GM19193 (cell line): Measurements from ENCODE around the gene ARHGEF4.

ENCODE experiments used
- POLR2A ChIP-seq: IDR thresholded peaks from 4 replicates; pipeline ENCODE4 v1.6.1; 2011; ENCODE audit not compliant: insufficient read depth, insufficient read length; ENCODE audit errors: extremely low read depth

The ARHGEF4 gene

DNA sequence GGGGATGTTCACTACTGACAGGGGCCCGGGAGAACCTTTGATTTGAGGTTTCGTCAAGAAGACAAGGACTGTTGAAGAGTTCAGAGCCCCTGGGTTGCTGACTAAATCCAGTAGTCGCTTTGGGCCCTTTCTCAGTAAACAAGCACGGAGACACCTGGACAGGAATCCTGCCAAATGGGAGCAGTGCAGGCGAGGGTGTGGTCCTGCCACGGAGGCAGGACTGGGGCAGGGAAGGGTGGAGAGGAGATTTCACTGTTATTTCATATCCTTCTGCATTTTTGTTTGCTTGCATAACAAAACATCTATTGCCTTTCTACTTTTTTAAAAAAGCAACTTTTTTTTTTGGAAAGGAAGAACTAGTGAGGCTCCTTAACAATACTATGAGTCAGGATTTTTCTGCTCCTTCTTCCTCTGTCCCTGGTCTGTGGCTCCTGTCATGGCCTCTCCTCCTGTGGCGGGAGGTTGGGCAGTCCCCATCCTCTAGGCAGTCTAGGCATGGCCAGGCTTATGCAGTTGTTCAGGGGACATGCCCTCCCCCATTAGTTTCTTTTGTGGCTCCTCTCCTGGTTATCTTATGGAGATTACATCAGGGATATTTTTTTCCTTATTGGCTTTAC is 57.7 kb downstream of the ARHGEF4 start:
- TF ChIP-seq POLR2A: no peak

DNA sequence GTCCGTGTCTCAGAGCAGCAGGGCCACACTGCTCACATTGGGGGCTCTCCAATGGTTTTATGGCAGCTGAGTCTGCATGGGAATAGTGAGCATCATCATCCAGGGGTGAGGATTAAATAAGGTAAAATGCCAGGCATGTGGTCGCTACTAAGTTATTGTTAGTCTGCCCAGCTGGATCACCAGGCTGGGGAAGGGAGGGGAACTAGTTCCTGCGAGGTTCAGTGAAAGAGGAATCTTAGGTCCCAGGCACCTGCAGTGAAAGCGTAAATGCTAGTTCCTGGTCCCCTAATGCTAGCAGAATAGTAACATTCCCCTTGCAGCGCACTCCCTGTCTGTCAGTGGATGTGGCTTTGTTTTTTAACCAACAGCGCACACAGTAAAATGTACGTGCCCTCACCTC is 60.1 kb downstream of the ARHGEF4 start:
- no peak for TF ChIP-seq POLR2A

DNA sequence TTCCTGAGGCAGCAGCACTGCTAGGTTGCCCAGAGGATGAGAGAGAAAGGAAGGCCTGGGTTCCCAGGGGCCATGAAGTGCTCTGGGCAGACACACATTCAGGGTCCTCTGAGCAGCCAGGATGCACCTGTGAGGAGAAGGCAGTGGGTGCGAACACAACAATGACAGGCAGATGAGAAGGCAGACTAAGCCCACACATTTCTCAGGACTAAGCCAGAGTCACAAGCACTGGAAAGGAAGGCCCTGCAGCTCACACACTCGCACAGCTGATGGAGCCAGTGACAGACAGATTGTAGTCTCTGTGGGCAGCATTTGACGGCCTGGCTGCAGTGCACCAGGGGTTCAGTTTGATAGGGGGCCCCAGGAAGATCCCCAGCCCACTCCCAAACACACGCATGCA is 61.8 kb downstream of the ARHGEF4 start:
- TF ChIP-seq POLR2A: no peak

DNA sequence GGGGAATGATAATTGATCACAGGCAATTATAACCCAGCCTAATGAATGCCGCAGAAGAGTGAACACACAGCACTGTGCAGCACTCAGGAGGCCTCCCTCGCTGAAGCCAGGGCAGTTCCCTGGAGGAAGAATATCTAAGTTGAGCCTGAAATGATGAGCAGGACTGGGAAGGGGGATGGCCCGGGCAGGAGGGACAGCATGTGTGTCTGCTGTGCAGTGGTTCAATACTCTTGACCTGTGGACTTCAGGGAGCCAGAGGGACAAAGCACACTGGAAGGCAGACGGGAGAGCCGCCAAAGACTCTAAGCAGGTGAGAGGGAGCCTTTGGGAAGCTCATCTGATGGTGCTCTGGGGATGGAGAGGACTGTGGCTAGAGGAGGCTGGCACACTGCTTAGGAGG is 62.6 kb downstream of the ARHGEF4 start:
- TF ChIP-seq POLR2A: no peak

DNA sequence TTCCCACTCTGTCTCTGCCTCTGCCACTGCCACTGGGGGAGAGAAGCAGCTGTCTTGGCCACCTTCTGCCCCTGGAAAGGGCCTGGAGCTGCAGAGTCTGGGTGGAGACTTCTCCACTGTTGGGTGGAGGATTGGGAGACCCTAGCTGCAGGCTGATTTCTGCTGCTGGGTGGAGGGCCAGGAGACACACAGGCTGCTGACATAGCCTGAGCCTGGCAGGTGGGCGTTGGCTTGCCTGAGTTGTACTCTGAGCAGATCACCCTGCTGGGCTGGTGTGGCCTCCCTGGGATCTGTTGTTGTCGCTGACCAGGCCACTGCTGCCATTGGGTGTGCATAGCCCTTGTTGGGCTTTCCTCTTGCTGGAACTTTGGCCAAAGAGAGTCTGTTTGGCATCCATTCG is 64.3 kb downstream of the ARHGEF4 start:
- TF ChIP-seq POLR2A: no peak

DNA sequence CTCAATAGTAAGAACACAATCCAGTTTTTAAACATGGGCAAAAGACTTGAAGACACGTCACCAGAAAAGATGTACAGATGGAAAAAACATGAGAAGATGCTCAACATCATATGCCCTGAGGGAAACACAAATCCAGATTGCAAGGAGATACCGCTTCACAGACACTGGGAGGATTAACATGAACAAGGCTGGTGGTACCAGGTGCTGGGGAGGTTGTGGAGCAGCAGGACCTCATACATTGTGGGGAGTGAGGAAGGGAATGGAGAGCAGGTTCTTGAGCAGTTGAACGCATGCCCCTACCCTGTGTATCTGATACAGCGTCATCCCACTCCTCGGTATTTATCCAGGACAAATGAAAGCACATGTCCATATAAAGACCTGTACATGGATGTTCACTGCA is 72.1 kb downstream of the ARHGEF4 start:
- TF ChIP-seq POLR2A: no peak

DNA sequence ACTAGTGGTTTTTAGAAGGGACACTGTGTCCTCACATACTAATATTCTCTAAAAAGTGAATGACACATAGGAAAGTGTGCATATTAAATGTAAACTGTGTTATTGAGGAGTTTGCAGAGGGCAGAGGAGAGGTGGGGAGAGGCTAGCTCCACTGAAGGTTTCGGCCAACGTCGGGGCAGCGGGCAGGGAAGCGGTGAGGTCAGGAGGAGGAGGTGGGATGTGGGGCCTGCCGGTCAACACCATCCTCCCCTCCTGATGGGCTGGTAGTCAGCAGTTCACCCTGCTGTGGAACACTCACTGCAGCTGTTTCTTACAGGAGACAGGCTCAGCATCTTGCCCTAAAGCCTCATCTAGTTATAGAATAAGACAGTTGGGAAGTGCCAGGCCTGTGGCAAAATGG is 74.2 kb downstream of the ARHGEF4 start:
- no peak for TF ChIP-seq POLR2A

DNA sequence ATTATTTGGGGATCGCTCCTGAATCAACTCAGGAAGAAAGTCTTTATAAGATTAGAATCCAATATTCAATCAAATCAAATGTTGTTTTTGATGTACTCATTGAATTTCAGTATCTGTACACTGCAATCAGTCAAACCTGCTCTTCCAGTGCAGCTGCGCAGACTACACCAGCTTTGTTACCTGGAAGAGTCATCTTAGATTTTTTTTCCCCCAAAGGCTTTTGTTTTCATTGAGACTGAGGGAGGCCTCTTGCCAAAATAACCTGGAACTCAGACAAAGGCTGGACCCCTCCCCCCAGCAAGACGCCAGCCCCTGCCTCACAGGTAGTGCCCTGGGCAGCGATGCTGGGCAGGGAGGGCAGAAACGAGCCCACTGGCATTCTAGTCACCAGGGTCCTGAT is 74.8 kb downstream of the ARHGEF4 start:
- TF ChIP-seq POLR2A: no peak

DNA sequence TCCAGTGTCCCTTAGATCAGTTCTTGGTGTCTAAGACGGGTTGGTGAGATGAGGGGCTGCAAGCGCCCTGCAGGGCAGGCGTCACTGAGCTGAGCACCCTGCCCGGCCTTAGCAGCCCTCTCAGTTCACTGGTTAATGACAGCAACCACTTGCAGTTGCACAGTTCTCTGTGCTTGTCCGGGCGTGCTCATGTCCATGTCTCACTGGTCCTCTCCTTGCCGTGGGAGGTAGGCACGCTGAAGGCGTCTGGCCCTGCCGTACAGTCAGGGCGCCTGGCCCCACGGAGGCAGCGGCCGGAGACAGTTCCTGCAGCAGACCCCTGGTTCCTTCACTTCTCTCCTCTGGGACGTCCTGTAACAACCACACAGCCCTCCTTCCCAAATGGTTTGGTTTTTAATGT is 75.3 kb downstream of the ARHGEF4 start:
- TF ChIP-seq POLR2A: no peak

DNA sequence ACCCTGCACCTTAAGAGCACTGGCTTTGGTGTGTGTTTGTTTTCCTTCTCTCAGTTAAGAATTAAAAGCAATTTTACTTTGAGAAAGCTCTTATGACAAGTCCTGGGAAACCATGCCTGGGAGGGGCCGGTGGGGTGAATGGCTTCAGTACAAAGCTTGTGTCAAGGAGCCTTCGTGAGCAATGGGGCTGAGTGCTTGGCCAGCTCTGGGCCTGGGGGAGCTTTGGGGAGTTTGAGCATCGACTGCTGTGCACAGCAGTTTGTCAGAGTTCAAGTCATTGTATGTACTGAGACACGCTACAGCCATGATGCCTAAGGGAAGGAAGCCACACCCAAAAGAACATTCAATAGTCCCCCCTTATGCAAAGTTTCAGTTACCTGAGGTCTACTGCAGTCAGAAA is 75.8 kb downstream of the ARHGEF4 start:
- TF ChIP-seq POLR2A: no peak

DNA sequence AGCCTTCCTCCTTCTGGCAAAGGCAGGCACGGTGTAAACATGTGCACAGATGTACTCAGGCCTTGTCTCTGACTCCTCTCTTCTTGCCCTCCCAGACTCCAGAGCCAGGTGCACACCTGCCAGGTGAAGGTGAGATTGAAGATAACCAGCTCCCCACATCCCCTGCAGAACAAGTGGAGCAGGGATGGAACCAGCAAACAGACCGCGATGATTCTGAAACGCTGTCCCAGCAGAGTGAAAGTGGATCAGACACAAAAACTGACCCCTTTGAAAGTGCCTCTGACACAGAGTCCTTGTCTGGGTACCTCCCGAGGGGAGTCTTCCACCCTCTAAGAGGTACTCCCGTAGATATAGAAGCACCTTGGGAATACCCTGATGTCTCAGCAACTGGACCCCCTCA is 77.2 kb downstream of the ARHGEF4 start:
- no peak for TF ChIP-seq POLR2A

DNA sequence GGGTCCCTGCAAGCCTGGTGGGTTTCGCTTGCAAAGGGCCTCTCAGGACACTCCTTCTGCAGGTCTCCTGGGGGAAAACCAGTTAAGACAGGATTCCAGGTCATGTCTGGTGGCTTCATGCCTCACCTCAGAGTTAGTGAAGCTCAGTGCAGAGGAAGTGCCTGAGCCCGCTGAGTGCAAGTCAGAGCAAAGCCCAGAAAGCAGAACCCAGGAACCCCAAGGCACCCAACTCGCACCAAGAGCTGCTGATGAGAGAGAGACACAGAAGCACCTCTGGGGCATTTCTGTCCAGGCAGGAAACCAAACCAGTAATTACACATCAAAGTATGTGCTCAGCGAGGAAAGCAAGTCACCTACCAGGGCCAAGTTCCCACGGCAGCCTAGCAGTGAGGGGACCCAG is 78.4 kb downstream of the ARHGEF4 start:
- TF ChIP-seq POLR2A: no peak

DNA sequence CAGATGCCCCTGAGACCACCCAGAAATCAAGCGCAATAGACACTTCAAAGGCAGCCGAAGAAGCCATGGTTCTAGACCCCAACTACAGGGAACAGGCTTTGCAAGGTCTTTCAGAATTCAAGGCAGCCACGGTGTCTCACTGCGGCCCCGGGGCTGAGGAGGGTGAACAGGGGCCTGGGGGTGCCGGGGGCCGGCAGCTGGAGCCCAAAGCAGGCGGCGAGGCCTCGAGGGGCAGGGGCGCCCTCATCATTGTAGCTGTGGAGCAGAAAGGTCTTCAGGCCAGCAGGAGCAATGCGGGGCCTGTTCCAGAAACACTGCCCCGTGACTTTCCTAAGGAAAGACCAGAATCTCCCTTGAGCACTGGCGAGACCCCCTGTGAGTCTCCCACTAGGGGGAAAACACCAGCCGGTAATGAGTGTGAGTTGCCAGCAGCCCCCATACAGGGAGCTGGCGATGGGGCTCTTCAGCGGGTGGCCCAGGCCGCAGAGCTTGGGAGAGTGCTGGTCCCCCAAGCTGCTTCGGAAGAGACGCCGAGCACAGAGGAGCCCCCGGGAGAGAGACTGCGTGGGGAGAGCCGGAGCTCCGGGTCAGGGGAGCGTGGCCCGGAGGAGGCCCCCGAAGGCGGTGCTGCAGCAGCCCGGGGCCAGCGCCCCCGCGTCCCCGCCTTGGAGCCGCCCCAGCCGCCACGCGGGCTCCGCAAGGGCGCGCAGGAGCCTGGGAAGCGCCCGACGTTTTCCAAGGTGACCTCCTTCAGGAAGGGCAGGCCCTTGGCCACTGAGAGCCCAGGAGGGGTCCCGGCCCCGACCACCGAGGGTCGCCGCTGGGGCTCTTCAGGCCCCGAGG is 79.1 kb downstream of the ARHGEF4 start:
- TF ChIP-seq POLR2A: no peak

DNA sequence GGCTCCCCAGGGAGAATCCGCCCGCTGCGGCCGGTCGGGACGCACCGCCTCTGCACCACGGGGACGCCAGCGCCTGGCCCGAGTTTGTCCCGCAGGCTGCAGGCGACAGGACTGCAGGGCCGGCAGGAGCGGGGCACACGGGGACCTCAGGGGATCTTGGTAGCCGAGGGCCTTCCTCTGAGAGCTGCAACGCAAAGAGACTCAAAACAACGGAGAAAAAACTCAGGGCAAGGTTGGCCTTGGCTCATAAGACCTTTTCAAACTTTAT is 79.7 kb downstream of the ARHGEF4 start:
- TF ChIP-seq POLR2A: no peak

DNA sequence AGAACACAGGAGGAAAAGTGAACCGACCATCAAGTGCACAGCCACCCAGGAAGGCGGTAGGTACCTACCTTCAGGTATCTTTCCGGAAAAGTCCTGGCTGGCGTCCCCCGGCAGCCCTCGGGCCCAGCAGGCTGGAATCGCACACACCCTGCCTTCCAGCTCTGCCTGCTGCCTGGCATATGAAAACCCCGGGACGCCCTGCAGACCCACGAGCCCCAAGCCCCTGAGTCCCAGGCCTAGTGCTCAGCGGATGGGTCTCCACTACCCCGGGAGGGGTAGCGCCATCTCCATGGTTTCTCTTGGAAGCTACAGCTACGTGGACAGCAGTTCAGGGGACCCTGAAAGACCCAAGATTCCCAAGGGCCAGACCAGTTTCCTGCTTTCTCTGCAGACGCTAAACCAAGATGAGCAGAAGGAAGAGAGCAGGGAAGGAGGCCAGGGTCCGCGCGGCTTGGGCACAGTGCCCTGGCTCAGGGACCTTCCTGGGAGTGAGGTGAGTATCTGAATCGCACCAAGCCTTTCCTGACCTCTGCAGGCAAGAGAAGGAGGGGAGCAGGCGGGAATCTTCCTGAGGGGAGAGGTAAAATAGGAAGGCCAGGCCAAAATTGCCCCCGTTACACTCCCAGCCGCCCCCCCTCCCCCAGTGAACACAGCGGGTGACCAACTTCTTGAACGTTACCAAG is 80.4 kb downstream of the ARHGEF4 start:
- TF ChIP-seq POLR2A: no peak

DNA sequence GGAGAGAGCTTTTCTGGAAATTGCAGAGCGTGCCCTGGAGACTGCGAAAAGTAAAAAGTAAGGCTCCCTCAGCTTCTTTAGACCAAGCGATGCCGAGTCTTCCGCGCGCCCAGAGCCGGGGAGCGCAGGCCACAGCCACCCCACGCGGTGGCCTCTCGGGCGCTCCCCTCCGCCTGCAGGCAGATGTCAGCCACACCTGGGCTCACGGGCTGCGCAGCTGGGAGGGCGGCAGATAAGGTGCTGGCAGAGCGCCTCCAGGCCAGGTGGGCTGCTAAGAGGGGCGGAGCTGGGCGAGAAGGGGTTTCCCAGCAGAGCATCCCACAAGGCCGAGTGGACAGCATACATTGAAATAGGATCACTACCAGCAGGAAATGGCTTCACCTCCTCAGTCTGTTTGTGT is 81.7 kb downstream of the ARHGEF4 start:
- TF ChIP-seq POLR2A: no peak

DNA sequence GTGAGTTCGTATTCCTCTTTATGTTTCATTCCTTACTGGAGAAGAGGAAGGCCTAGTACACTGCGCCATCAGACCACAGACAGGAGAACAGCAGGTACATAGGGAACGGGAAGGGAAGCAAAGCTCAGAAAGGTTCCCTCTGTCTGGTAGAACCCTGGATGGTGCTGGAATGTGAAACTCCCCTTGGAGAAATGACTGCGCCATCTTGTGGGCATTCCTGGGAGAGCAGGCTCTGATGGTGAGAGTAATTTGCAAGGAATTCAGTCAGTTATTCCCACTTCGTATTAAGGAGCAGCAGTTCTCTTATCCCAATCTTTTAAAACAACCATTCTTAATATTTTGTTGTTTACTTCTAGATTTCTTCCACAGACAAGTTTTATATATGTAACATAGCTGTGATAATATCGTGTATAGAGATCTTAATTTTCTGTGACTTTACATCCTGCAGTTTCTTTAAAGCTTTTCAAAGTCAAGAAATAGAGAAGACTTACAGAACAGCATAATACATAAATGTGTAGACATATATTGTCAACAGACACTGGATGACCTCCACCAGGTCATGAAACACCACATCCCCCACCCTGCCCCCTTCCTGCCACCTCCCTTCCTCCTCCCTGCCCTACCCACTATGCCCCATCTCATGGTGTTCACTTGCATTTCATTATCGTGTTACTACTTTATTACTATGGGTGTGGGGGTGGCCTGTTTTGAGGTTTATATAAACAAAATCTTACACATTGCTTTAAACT is 83.9 kb downstream of the ARHGEF4 start:
- TF ChIP-seq POLR2A: no peak

DNA sequence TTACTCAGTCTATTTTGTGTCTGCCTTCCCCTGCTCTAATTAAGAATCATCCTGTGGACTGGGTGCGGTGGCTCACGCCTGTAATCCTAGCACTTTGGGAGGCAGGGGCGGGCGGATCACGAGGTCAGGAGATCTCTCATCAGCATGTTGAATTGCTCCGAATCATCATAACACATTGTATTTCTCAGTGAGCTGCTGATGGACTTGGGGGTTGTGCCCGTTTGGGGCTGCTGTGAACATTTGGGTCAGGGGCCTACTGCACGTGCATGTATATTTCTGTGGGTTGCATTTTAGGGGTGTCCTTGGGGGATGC is 84.4 kb downstream of the ARHGEF4 start:
- TF ChIP-seq POLR2A: no peak
